Nephron progenitor cell (in vitro differentiated cells): ENCODE measurements around the gene RNF166.

ENCODE experiments used
- DNase-seq: peaks from one replicate; pipeline ENCODE4 v3.0.0; 2021
- H3K27ac Mint-ChIP-seq: 2 replicates; pipeline ENCODE4 v1.8.0; 2021; ENCODE audit warnings: mild to moderate bottlenecking, moderate library complexity, mixed read lengths
- H3K27me3 Mint-ChIP-seq: 2 replicates; pipeline ENCODE4 v1.8.0; 2021; ENCODE audit warnings: mild to moderate bottlenecking, low read depth, mixed read lengths; ENCODE audit not compliant: poor library complexity
- H3K36me3 Mint-ChIP-seq: 2 replicates; pipeline ENCODE4 v1.8.0; 2021; ENCODE audit warnings: low read depth, mixed read lengths
- H3K4me1 Mint-ChIP-seq: 2 replicates; pipeline ENCODE4 v1.8.0; 2021; ENCODE audit warnings: mixed read lengths
- H3K4me3 Mint-ChIP-seq: 2 replicates; pipeline ENCODE4 v1.8.0; 2021; ENCODE audit warnings: mild to moderate bottlenecking, moderate library complexity, mixed read lengths
- H3K9me3 Mint-ChIP-seq: 2 replicates; pipeline ENCODE4 v1.8.0; 2021; ENCODE audit warnings: mild to moderate bottlenecking, moderate library complexity, mixed read lengths
- CTCF ChIP-seq: fragments of 200-600 bp; sonication (generic); IDR thresholded peaks from 2 replicates; pipeline ENCODE4 v1.5.0; 2021; ENCODE audit warnings: antibody characterized with exemption

The RNF166 gene

DNA sequence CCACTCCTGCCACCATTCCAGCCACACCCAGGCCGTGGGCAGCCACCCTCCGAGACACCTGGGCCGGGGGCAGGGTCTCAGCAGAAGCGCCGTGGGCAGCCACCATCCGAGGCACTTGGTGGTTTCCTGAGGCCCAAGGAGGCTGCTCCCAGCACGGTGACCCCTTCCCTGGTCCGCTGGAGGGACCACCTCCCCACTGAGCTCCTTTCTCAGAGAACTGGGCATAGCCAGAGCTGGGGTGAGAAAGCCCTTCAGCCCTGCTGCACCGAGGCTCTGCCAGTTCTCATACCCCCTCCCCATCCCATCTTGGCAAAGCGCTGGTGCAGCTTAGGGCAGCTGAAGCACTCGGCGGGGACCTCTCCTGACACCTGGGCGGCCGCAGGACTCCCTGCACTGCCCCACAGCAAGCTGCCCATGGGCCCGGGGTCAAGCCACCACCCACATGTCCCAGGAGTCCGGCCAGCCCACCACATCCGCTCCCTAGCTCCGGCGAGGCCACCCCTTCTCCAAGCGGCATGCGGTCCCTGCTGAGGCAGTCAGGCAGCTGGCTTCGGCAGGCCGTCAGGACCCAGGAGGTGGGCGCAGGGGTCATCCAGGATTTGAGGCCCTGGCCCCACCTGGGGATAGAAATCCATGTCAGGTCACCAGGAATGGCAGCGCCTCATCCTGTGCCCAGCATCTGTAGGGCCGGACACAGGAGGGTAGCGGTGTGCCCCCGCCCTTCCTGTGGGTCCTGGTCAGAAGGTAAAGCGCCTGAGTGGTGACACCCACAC lies 54.0 kb downstream of the RNF166 start:
- H3K36me3 Mint-ChIP-seq: peaks cover 3% of the 10 kb centered on the region
- no peak overlapping the region for H3K4me3 Mint-ChIP-seq
- no peak overlapping the region for H3K27ac Mint-ChIP-seq
- H3K4me1 Mint-ChIP-seq: peaks cover 13% of the 10 kb centered on the region
- peaks cover 5% of the 10 kb centered on the region for H3K27me3 Mint-ChIP-seq
- no peak for TF ChIP-seq CTCF
- H3K9me3 Mint-ChIP-seq: no peaks in the 10 kb centered on the region
- no peak for DNase-seq

- Mint-ChIP-seq H3K9me3 (no peaks in the 10 kb centered on the region), H3K36me3 (peaks cover 3% of the 10 kb centered on the region), H3K4me3 (peak overlapping the region; percentile 86), H3K27me3 (peaks cover 5% of the 10 kb centered on the region), H3K27ac (peak overlapping the region; percentile 71), H3K4me1 (peaks cover 13% of the 10 kb centered on the region)
- TF ChIP-seq CTCF: no peak
- DNase-seq: peak; percentile 75
Observed at GRCh38 chr16:88651276-88651988, 54.8 kb downstream of the RNF166 start.

DNA sequence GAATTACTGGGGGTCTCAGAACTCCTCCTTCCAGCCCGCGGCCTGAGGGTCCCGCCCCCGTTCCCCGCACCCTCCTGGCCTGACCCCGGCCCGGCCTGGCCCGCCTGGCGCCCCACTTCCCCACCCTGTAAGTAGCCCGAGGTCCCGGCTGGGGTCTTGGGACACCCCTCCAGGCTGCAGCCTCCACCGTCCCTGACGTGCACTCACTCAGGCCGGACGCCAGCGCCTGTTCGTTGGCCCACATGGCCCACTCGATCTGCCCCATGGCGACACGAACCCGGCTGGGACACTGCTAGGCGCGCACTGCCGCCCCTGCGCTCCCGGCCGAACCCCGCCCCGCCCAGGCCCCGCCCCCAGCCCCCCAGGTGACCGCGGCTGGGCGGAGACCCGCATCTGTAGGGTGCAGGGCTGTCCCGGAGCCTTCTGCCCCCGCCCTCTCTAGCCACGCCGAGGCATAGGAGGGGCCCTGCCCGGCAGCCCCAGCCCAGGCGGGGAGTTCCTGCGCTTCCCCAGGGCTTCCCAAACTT lies 55.4 kb downstream of the RNF166 start, which contains the start of gene CYBA:
TSS of gene CYBA (minus strand) at position 305 of the 527 bp plus-strand sequence. CDS start at position 265, 40 bp downstream.
- peaks cover 13% of the 10 kb centered on the region for H3K4me1 Mint-ChIP-seq
- DNase-seq: peak; percentile 68
- peak within 1 kb of the TSS; percentile 86 for H3K4me3 Mint-ChIP-seq
- H3K36me3 Mint-ChIP-seq: peaks cover 3% of the 10 kb centered on the region
- peaks cover 5% of the 10 kb centered on the region for H3K27me3 Mint-ChIP-seq
- H3K27ac Mint-ChIP-seq: peak within 1 kb of the TSS; percentile 71
- no peak for TF ChIP-seq CTCF
- no peaks in the 10 kb centered on the region for H3K9me3 Mint-ChIP-seq

- H3K27ac Mint-ChIP-seq: no peak overlapping the region
Observed at GRCh38 chr16:88649924-88650748, 56.1 kb downstream of the RNF166 start.

More at GRCh38 chr16:88649924-88650748, 56.1 kb downstream of the RNF166 start:
- DNase-seq: peak; percentile 68
- Mint-ChIP-seq H3K9me3 (no peaks in the 10 kb centered on the region), H3K36me3 (peaks cover 6% of the 10 kb centered on the region), H3K4me1 (peaks cover 17% of the 10 kb centered on the region), H3K4me3 (peak overlapping the region; percentile 86), H3K27me3 (peaks cover 5% of the 10 kb centered on the region)
- no peak for TF ChIP-seq CTCF
